ENCODE measurements around the gene CHSY1. TPM values are rescaled to one million over a fixed set of nuclear protein-coding genes. Genes with fewer than 3 reads are reported as not detected.

Gene CHSY1
- total RNA-seq, 1 experiment from 2014 or later = 59.1 TPM

DNA sequence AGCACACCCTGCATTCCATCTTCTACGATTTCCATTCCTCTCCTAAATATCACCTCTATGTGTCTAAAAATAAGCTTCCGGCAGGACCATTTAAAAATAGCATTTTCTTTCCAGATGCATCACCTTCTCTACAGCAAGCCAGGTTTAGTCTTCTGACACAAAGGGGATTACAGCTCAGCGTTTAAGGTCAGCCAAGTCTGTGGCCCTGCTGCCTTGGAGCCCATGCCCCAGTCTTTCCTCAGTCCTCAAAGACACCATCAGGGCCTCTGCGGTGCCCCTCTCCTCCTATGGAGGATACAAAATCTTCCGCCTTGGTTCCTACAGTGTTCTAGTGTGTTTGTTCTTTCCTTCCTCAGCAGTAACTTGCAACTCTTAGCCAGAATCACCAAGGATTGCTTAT lies 21.7 kb upstream of the CHSY1 start (continued):
- TF ChIP-seq CREB1 (CRISPR knock-in tag; IDR thresholded peaks at IDR 0.05) (no peak), OVOL2 (CRISPR knock-in tag; IDR thresholded peaks at IDR 0.05; ENCODE audit: borderline replicate concordance) (no peak)
- TF ChIP-seq, protein P1, sequence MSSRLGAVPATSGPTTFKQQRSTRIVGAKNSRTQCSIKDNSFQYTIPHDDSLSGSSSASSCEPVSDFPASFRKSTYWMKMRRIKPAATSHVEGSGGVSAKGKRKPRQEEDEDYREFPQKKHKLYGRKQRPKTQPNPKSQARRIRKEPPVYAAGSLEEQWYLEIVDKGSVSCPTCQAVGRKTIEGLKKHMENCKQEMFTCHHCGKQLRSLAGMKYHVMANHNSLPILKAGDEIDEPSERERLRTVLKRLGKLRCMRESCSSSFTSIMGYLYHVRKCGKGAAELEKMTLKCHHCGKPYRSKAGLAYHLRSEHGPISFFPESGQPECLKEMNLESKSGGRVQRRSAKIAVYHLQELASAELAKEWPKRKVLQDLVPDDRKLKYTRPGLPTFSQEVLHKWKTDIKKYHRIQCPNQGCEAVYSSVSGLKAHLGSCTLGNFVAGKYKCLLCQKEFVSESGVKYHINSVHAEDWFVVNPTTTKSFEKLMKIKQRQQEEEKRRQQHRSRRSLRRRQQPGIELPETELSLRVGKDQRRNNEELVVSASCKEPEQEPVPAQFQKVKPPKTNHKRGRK (CRISPR knock-in tag; IDR thresholded peaks at IDR 0.05; ENCODE audit: borderline replicate concordance) = no peak

DNA sequence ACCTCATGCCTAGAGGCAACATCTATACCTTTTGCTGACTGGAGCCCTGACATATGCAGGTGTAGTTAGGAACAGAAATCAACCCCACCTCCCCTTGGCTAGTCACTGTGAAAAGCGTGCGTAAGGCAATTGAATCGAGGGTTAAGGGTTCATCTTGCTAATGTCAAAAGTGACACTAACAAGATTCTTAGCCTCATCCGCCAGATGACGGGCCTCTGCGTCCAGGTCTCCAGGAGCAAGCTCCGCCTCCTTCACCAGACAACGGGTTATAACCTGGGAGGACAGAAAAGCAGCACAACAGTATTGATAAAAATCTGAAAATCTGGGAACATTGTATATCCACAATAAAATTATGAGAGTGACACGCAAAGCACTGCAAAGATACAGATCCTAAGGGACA lies 20.7 kb upstream of the CHSY1 start:
- DNase-seq (ENCODE audit: low spot score) (no peak), ATAC-seq (no peak)
- TF ChIP-seq TEAD1 (CRISPR knock-in tag; IDR thresholded peaks at IDR 0.05) = no peak
- TF ChIP-seq, protein P2, sequence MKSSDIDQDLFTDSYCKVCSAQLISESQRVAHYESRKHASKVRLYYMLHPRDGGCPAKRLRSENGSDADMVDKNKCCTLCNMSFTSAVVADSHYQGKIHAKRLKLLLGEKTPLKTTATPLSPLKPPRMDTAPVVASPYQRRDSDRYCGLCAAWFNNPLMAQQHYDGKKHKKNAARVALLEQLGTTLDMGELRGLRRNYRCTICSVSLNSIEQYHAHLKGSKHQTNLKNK (CRISPR knock-in tag; IDR thresholded peaks at IDR 0.05) = no peak
- TF ChIP-seq FOXP1 (CRISPR knock-in tag; IDR thresholded peaks at IDR 0.05; ENCODE audit: borderline replicate concordance) = no peak
- no peak for TF ChIP-seq ZNF416 (CRISPR knock-in tag; IDR thresholded peaks at IDR 0.05)
- TF ChIP-seq HMGA2 (CRISPR knock-in tag; IDR thresholded peaks at IDR 0.05) = no peak
- TF ChIP-seq, protein P3, sequence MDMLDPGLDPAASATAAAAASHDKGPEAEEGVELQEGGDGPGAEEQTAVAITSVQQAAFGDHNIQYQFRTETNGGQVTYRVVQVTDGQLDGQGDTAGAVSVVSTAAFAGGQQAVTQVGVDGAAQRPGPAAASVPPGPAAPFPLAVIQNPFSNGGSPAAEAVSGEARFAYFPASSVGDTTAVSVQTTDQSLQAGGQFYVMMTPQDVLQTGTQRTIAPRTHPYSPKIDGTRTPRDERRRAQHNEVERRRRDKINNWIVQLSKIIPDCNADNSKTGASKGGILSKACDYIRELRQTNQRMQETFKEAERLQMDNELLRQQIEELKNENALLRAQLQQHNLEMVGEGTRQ (CRISPR knock-in tag; IDR thresholded peaks at IDR 0.05) = no peak
- no peak for TF ChIP-seq FOXJ3 (CRISPR knock-in tag; IDR thresholded peaks at IDR 0.05; ENCODE audit: borderline replicate concordance)
- TF ChIP-seq KAT7 (CRISPR knock-in tag; IDR thresholded peaks at IDR 0.05; ENCODE audit: borderline replicate concordance) = no peak
- no peak for TF ChIP-seq TCF7 (CRISPR knock-in tag; IDR thresholded peaks at IDR 0.05; ENCODE audit: low read depth)
- TF ChIP-seq ZNF396 (CRISPR knock-in tag; IDR thresholded peaks at IDR 0.05; ENCODE audit: borderline replicate concordance) = no peak
- TF ChIP-seq, protein P4, sequence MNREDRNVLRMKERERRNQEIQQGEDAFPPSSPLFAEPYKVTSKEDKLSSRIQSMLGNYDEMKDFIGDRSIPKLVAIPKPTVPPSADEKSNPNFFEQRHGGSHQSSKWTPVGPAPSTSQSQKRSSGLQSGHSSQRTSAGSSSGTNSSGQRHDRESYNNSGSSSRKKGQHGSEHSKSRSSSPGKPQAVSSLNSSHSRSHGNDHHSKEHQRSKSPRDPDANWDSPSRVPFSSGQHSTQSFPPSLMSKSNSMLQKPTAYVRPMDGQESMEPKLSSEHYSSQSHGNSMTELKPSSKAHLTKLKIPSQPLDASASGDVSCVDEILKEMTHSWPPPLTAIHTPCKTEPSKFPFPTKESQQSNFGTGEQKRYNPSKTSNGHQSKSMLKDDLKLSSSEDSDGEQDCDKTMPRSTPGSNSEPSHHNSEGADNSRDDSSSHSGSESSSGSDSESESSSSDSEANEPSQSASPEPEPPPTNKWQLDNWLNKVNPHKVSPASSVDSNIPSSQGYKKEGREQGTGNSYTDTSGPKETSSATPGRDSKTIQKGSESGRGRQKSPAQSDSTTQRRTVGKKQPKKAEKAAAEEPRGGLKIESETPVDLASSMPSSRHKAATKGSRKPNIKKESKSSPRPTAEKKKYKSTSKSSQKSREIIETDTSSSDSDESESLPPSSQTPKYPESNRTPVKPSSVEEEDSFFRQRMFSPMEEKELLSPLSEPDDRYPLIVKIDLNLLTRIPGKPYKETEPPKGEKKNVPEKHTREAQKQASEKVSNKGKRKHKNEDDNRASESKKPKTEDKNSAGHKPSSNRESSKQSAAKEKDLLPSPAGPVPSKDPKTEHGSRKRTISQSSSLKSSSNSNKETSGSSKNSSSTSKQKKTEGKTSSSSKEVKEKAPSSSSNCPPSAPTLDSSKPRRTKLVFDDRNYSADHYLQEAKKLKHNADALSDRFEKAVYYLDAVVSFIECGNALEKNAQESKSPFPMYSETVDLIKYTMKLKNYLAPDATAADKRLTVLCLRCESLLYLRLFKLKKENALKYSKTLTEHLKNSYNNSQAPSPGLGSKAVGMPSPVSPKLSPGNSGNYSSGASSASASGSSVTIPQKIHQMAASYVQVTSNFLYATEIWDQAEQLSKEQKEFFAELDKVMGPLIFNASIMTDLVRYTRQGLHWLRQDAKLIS (CRISPR knock-in tag; IDR thresholded peaks at IDR 0.05; ENCODE audit: borderline replicate concordance) = no peak
- TF ChIP-seq ZNF423 (CRISPR knock-in tag; IDR thresholded peaks at IDR 0.05) = no peak
- TF ChIP-seq, protein P5, sequence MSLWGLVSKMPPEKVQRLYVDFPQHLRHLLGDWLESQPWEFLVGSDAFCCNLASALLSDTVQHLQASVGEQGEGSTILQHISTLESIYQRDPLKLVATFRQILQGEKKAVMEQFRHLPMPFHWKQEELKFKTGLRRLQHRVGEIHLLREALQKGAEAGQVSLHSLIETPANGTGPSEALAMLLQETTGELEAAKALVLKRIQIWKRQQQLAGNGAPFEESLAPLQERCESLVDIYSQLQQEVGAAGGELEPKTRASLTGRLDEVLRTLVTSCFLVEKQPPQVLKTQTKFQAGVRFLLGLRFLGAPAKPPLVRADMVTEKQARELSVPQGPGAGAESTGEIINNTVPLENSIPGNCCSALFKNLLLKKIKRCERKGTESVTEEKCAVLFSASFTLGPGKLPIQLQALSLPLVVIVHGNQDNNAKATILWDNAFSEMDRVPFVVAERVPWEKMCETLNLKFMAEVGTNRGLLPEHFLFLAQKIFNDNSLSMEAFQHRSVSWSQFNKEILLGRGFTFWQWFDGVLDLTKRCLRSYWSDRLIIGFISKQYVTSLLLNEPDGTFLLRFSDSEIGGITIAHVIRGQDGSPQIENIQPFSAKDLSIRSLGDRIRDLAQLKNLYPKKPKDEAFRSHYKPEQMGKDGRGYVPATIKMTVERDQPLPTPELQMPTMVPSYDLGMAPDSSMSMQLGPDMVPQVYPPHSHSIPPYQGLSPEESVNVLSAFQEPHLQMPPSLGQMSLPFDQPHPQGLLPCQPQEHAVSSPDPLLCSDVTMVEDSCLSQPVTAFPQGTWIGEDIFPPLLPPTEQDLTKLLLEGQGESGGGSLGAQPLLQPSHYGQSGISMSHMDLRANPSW (CRISPR knock-in tag; conservative IDR thresholded peaks at IDR 0.05; ENCODE audit: low read depth) = no peak
- Mint-ChIP-seq H3K4me1 (peaks cover 4% of the 10 kb centered on the region), H3K27ac (no peak overlapping the region), H3K27me3 (ENCODE audit: low read depth) (no peaks in the 10 kb centered on the region), H3K9me3 (no peaks in the 10 kb centered on the region), H3K4me3 (no peak overlapping the region), H3K36me3 (peaks cover 63% of the 10 kb centered on the region)
- ChIA-PET CTCF (interaction anchor here (1.8 kb wide), 1 partner anchor 264 kb away, joined by 4 read pairs; no protein-coding TSS in a partner anchor), POLR2A (no interaction called here)

Data from WTC11 (cell line).